GM19238 (cell line): ENCODE measurements around the gene RASSF8.
A peak's percentile ranks its signal among the peaks of the same experiment; 100 is the strongest.

ENCODE experiments used
- DNase-seq: peaks from one replicate; pipeline ENCODE4 v3.0.0; 2011; ENCODE audit warnings: low spot score; ENCODE audit not compliant: insufficient read length

Gene RASSF8

DNA sequence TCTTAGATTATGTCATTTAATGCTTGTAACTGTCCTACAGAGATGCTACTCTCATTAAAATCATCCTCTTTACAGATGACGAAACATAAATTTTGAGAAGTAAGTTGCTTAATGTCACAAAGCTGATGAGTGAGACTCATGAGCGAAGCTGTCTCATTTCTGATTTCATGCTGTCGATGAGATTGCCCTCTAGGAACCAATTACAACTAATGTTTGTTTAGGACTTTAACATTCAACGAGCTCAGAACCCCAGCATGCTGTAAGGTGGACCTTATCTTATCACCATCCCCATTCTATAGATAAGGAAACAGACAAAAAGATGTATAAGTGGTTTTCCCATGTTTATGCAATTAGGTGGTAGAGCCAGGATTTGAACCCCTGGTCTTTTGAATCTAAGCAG lies 143.3 kb downstream of the RASSF8 start:
- DNase-seq: no peak

DNA sequence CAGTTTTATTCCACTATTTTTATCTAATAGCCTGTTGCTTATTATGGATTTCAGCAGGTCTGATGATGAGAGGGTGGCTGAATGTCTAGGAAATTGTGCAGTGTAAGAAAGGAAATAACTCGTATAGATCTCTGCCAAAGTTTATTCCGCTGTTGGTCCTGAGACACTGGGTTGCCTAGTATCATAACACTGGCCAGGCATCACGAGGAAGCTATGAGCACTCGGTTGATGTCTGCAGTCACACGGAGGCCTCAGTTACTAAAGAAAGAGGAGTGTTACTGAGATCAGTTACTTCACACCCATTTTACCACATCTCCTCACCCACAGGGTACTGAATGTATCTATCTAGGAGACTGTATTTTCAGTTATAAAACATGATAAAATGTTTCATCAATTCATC lies 144.5 kb downstream of the RASSF8 start:
- no peak for DNase-seq

DNA sequence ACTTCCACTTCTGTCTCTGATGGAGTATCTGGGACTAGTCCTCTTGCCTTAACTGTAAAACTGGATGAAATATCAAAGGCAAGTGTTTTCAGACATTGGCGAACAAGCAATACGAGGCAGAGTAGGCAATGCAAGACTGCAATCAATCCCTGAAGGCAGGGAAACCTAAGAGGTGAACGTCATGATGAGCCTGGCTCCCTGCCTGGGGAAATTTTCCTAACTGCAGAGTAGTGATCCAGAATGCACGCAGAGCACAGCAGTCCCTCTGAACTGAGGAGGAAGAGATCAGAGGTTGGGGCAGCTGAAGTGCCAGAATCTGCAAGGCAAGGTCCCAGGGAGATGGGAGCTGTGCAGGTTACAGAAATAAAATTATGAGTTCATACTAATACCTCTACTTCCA lies 147.9 kb downstream of the RASSF8 start:
- no peak for DNase-seq

DNA sequence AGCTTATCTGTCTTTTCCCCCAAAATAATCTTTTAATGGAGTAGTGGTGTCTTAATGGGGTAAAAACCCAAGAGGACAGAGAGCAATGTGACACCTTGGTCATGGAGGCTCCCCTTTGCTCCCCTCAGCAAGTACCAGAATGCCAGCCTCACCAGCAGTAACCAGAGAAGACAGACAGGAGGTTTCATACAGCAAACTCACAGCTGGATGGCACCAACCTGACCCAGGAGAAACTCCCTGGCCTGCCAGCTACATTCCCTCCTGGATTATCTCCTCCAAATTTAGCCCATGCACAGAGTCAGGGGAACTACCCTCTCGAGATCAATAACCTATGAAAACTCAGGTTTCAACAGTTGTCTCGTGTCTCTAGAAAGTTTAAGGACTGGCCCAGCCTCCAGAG lies 150.4 kb downstream of the RASSF8 start:
- DNase-seq: no peak

DNA sequence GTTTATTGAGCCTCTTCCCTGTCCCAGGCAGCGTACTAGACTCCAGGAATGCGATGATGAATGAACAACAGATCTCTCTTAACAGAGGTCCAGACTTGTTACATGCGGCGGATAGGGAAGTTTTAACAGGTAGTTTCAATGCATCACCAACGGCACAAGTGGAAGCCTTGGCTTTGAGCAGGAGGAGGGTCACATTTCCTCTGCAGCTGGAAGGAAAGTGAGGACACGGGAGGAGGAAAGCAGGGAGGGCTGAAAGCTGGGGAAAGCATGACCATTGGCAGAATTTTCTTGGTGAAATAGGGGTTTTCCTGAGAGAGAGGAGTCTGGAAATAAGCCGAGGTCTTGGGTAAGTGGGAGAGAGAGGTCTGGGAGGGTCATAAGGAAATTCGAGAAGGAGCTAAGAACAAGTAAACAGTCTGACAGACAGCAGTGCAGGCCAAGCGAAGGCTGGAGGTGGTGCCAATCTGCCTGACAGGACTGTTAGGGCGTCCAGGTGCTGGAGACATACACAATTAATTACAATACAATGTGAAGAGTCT lies 150.9 kb downstream of the RASSF8 start:
- no peak for DNase-seq

DNA sequence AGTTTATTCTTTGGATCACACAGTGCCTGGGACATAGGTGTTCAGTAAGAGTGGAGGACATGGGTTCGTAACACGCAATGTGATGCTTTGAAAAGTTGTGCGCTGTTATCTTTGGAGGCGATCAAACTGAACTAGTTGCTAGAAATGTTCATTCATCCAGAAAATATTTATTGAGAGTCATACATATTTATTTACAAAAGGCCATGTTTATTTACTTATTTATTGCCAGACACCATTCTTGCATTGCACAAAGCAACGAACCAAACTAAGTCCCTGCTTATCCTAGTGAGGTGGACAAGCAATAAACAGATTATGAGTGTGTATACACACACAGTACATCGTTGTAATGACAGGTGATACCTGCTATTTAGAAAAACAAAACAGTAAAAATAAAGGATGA lies 153.8 kb downstream of the RASSF8 start:
- no peak for DNase-seq

DNA sequence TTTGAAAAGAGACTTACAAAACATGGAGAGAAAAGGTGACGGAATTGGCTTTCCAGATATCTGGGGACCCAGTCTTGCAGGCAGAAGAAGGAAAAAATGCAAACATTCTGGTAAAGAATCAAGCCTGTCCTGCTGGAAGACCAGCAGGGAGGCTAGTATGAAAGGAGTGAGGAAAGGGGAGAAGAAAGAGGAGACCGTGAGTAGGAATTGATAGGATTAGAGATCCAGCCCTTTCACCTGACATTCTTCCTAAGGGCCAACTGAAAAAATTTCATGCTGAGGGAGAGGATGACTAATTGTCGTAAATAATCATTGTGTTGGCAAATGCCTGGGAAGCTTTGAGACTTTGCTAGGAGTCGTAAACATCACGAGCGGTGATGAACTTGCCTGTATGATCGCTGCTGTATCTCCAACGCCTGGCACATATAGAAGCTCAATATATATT lies 154.2 kb downstream of the RASSF8 start:
- DNase-seq: no peak

DNA sequence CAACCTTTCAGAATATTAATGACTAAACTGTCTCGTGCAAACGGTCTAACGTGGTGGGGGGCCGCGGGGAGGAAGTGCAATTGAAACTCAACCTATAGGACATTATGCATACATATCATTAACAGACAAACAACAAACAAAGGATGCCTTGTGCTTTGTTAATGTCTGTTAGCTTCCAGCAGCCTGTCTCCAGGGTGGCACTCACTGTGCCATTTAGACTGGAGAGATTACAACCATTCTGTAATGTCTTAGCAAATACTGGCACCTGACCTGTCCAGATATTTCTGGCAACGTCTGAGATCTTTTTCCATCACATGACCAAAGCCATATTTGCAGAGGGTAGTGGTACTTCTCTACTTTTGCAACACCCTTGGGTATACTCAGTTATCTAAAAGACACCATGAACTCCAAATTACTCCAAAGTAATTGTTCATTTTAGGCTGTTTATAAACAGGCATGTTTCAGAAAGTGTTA lies 154.7 kb downstream of the RASSF8 start:
- DNase-seq: no peak

DNA sequence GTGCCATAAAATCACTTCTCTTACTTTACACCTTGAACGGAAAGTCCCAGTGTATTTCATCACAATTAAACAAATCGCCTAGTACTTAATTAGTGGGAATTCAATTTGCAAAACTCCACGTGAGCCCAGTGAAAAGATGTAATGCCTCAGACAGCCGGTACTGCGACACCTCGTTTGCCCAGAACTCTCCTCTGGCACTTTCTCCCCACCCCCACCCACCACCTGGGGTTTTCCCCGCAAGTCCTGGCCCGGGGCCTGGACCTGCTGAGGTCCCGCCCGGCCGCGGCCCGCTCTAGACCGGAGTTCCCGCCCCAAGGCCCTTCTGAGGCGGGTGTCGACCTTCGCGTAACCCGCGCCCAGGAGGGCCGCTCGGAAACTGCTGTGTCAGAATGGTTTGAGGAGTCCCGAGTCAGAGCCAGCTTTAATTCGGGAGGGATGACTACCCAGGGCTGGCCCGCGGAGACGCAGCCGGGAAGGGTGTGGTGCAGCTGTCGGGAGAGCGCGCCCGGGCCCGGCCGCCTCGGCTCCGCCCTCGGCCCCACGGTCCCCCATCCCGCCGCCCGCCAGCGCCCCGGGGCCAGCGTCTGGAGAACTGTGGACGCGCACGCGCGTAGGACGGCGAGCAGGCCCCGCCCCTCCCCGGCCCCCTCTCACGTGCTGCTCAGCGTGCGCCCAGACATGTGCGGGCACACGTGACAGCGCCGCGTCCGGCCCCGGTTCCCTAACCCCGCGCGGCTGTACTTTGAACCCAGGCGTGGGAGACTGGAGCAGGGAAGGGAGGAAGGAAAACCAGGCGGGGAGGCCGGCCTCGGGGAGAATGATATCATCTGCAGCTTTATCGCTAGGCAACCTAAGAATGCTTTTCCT lies 155.6 kb downstream of the RASSF8 start:
- peak; percentile 72 for DNase-seq

DNA sequence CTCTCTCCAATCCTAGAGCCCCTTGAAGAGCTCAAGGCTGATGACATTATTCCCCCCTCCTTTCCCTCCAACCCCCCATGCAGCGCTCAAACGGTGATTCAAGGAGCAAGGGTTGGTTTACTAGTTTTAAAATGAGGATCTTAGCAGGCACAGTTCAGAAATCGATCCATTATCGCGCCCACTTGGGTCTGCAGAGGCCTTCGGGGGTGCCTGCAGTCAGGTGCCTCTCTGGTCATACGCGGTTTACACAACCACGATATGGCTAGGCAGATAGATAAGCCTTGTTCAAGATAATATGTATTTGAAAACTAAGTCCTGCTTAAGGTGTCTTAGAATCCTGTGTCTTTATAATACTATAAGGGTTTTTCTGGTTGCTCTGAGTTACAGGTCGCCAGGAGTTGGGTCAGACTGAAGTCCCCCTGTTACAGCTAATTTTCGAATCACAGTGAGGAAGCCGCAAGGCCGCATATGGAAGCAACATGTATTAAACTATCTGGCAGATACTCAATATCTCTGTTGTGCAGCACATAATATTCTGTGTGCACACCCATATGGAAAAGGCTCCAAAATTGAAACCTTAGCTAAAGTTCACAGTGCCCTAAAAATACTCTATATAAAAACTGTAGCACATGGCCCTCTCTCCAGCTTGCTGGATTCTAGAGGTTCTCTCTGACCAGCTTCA lies 156.4 kb downstream of the RASSF8 start:
- DNase-seq: no peak

DNA sequence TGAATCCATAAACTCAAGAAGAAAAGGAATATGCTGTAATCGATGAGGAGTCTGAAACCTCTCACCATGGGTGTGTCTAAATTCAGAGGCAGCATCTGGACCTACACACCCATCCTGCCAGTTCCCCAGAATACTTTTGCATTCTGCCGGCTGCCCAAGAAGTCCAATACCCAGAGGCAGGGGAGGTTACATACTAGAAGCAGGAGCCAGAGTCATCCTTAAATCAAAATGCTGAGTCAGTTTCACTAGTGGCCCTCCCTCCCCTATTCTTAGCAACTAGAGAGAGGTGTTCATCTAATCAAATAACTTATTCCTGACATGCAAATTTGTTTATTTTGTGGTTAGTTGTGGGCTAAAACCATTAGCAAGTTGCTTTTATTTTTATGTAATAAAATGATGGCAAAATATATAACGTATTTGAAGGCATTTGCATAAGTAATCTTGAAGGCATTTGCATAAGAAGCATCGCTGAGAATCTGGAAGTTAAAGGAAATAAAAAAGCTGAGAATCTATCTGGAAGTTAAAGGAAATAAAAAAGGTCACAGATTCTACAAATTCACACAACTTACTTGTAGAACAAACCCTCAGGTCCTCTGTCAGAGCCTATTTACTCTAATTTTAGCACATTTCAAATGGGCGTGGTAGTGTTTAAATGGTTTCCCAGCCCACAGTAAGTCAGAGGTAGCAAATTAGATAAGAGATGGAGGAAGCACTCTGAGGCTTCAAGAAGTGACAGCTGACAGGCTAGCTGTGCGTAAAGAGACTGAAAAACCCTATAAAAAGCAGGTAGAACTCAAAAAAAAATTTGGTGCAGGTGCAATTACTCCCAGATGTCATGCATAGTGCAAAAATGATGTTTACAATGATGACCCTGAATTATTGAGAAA lies 158.6 kb downstream of the RASSF8 start:
- DNase-seq: no peak

DNA sequence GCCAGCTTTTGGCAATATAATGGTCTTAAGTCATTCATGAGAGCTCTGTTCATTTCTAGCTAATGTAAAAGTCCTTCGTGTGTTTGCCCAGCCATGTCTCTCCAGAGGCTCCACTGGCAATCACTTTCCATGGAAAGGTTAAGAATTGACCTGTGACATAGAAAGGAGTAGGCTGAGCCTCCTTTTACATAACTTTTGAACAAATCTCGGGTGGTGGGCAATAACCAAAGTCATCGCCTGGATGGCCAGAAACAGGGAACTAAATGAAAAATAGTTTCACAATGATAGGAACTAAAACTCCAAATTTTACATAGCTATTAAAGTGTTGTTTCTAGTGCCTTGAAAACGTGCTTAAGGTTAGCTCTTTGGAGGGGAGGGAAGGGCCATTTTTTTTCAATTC lies 159.8 kb downstream of the RASSF8 start:
- DNase-seq: no peak

DNA sequence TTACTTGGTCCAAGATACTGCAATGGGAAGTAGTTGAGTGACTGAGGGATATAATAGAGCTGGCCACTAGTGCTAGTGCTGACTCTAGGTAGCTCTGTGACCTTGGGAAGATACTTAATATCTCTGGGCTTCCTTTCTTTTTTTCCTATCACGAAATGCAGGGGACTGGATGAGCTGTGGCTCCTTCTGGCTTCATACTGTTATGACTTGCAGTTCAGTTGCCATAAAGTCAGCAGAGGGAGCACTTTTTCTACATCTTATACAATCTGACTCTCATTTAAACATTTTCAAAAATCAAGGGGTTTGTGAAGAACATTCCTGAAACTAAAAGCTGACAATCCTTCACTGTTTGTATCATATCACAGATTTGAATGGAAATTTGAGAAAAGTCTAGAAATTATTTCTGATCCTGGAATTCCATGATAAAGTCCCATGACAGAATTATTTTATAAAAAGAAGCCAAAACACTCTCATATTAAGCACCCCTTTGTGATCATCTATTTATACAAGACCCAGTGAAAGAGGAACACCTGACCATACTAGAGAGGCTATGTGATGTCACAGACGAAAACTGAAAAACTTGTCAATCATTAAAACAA lies 161.0 kb downstream of the RASSF8 start:
- no peak for DNase-seq

DNA sequence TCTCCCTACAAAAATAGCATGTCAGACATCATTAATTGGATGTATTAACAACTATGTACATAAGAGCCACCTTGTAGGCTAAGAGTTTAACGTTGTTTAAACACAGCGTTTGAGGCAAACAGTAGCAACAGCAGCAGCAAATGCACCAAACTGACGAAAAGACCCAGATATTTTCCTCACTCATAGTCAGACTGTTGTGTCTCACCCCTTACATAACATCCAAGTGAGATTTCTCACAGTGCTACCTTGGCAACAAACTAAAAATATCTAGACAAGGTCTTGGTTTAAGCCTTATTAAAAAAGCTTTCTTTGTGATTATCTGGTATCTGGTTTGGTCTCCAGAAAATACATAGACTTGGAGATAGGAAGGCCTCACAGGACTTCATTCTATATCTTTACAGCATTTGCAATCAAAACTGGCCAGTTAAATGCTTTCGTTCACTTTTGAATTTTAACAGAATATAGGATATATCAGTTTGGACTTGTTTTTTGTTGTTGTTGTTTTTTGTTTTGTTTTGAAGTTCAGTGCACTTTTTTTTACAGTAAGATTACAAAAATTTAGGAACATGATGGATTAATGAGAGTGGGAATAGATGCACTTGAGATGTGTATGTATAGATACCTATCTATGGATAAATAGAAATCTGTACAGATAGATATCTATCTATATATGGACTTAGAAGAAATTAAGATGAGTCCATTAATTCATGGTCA lies 162.2 kb downstream of the RASSF8 start:
- no peak for DNase-seq

DNA sequence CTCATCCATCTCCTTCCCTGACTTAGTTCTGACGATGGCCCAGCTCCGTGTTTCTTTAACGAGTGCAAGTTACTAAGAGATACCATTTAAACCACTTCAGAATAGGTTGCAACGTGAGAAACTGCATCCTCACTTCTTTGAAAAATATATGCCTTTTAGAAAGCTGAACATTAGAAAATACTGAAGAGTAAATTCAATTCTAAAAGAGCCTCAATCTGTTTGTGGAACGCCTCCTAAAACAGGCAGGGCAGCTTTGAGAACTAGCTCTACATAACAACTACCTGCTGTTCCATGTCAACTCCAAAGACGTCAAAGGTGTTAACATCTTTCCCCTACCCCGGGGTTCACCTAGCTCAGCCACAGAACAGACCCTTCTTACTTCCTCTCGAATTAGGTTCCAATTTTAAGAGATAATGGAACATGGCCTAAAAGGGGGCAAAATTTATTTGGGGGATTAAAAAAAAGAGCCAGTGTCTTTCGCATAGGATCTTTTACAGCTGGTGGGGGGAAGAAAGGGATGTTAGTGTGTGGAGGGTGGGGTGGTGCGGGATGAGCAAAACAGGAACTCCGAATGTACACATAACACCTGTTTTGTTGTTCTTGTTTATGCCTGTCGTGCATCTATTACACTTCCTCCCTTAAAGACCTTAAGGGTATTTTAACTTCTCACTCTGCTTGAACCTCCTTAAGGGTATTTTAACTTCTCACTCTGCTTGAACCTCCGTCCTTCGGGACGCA lies 163.0 kb downstream of the RASSF8 start:
- no peak for DNase-seq

DNA sequence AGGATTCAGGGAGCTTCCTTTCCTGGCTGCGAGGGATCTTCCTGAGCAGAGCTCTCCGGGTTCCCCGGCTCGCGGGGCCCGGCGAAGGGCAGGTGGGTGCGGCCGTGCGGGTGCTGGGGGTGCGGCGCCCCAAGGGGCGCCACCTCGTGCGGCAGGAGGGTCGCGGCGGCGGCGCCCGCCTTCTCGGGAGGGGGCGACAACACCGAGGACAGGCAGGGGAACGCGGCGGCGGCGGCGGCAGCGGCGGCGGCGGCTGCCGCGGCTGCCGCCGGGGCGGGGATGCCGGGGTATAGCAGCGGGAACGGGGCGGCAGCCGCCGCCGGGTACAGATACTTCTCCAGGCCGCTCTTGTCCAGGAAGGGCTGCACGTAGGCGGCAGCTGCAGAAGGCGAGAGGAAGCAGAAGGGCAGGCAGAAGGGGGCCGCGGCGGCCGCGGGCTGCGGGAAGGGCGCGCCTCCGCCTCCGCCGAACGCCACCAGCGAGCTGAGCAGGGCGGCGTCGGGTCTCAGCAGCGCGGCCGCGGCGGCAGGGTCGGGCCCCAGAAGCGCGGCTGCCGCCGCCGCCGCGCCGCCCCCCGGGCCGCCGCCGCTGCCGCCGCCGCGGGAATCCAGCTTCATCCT lies 163.7 kb downstream of the RASSF8 start:
- peak; percentile 23 for DNase-seq

DNA sequence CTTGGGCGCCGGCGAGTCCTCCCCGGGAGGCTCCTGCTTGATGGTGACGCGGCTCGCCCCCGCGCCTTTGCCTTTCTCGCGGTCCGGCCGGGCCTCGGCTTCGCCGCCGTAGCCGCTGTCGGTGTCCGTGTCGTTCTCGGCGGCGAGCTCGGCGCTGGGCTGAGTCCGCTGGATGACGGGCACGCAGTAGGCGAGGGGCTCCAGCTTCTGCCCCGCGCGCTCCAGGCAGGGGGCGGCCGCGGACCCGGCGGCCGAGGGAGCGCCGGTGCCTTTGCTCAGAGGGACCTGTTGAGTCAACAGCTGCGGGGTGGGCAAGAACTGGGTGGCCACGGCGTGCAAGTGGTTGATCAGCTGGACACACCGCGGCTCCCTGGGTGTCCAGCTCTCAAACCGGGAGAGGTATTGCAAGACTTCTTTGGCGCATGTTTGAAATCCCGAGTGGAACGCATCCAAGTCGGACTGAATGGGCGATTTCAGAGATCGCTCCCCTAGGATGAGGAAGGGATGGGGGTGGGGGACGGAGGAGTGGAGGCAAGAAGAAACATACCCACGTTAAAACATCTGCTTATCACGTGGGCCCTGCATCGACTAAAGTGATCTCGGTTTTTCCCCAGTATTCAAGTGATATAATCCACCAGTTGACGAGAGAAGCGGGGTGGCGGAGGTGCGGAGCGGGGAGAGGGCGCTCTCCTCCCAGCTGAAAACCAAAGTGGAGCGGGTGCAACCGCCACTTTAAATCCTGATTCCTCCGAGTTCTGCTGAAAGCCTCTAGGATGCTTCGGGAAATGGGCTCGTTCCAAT lies 164.4 kb downstream of the RASSF8 start:
- peak; percentile 27 for DNase-seq

DNA sequence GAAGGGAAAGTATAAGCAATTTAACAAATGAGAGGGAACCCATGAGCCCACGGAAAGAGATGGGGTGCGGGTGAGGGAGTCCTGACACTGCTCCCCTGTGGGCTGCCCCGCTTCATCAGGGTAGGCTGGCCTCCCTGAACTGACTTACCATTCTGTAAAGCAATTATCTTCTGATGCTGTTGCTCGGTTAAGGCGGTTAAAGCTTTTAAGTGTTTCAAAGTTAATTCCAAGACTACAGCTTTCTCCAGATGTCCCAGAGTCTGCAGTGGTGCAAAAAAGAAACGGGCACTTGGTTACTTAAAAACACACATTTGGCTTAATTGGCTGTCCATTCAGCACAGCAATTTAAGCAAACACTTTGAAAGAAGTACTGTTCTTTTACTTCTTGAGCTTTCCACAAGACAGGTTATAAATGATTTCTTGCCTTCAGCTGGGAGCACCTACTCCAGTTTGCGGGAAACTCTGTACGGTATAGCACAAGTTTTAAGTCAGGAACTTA lies 165.0 kb downstream of the RASSF8 start:
- no peak for DNase-seq
